ENCODE data around the gene GNG3.
"Not testable (repeated sequence)": the region's sequence is repeated elsewhere in the genome, so short reads cannot be mapped to it uniquely, and the experiment has no call there.

GNG3 gene

GRCh38 chr11:62677714-62678113, 29.8 kb upstream of the GNG3 start:
- Mint-ChIP-seq H3K4me1 (peaks cover 51% of the 10 kb centered on the region), H3K27ac (peak overlapping the region; percentile 96), H3K4me3 (peak overlapping the region; percentile 81), H3K27me3 (no peaks in the 10 kb centered on the region), H3K36me3 (peaks cover 29% of the 10 kb centered on the region), H3K9me3 (no peaks in the 10 kb centered on the region)
- no peak for ATAC-seq

DNA sequence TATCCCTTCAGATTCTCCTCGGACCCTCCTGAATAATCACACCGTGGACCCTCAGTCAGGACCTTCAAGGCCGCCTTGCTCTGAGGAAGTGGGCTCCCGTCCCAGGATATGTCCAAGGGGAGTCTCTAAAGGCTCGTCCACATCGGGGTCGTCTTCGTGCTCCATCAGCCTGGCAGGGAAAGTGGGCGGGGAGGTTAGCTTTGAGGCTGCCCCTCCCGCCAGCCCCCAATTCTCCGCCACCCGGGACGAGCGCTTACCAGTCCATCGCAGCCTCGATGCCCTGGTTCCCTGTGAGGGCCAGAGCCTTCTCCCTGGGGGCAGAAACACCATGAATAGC, 29.1 kb upstream of the GNG3 start:
- Mint-ChIP-seq H3K27me3 (no peaks in the 10 kb centered on the region), H3K4me1 (peaks cover 47% of the 10 kb centered on the region), H3K4me3 (peak overlapping the region; percentile 81), H3K9me3 (no peaks in the 10 kb centered on the region), H3K27ac (peak overlapping the region; percentile 96), H3K36me3 (peaks cover 29% of the 10 kb centered on the region)
- peak; percentile 3 for ATAC-seq

GRCh38 chr11:62678770-62679696, 28.4 kb upstream of the GNG3 start, which contains the start of gene UBXN1:
TSS of gene UBXN1 (minus strand) at chr11:62679073. CDS start at chr11:62678923, 150 bp downstream.
- H3K27me3 Mint-ChIP-seq: no peaks in the 10 kb centered on the region
- peak; percentile 90 for ATAC-seq
- peaks cover 47% of the 10 kb centered on the region for H3K4me1 Mint-ChIP-seq
- H3K36me3 Mint-ChIP-seq: peaks cover 29% of the 10 kb centered on the region
- peak within 1 kb of the TSS; percentile 96 for H3K27ac Mint-ChIP-seq
- no peaks in the 10 kb centered on the region for H3K9me3 Mint-ChIP-seq
- H3K4me3 Mint-ChIP-seq: peak within 1 kb of the TSS; percentile 81

GRCh38 chr11:62680825-62681240, 26.6 kb upstream of the GNG3 start:
- no peak overlapping the region for H3K4me3 Mint-ChIP-seq

GRCh38 chr11:62682518-62682917, 25.0 kb upstream of the GNG3 start:
- H3K4me1 Mint-ChIP-seq: peaks cover 25% of the 10 kb centered on the region
- ATAC-seq: no peak
- H3K9me3 Mint-ChIP-seq: no peaks in the 10 kb centered on the region
- H3K27ac Mint-ChIP-seq: no peak overlapping the region
- H3K4me3 Mint-ChIP-seq: no peak overlapping the region
- peaks cover 7% of the 10 kb centered on the region for H3K36me3 Mint-ChIP-seq
- no peaks in the 10 kb centered on the region for H3K27me3 Mint-ChIP-seq

More at GRCh38 chr11:62680825-62681240, 26.6 kb upstream of the GNG3 start:
- Mint-ChIP-seq H3K27ac (peak overlapping the region; percentile 71), H3K9me3 (no peaks in the 10 kb centered on the region), H3K4me1 (peaks cover 40% of the 10 kb centered on the region), H3K27me3 (no peaks in the 10 kb centered on the region), H3K36me3 (peaks cover 23% of the 10 kb centered on the region)
- peak; percentile 82 for ATAC-seq

DNA sequence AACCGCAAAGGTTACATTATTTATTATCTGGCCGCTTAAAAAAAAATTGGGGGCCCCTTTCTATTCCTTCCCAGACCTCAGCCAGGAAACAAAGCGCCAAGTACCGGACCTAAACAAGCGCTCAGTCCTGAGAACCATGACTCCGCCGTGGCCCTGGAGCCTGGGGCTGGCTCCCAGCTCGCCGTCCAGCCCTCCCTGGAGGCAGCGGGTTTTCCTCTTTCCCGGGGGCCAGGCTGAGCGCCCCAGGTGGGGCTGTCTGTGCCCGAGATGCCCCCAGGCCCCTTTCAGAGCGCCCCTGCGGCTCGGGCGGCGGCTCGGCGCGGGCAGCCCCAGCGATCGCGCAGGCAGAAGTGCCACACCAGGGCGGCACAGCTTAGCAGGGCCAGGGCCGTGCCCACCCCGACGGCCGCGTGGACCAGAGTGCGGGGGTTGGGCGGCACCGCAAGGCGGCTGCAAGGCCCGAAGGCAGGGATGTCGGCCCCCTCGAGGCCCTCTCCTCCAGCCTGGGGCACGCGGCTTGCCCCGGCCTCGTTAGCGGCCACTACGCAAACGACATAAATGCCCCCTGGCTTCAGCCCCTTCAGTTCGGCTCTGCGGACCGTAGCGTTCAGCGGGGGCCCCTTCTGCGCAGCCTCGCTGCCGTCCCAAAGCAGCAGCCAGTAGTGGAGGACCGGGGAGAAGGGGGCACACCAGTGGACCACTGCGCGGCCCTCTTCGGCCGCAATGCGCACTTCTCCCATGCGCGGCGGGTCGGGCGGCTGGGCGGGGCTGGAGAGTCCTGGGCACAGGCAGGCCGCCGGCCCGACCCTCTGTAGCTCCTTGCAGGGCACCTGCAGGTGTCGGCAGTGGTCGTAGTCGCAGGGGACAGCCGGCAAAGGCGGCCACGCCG, 19.7 kb upstream of the GNG3 start:
- H3K27ac Mint-ChIP-seq: no peak overlapping the region
- H3K9me3 Mint-ChIP-seq: no peaks in the 10 kb centered on the region
- H3K36me3 Mint-ChIP-seq: peaks cover 23% of the 10 kb centered on the region
- H3K4me3 Mint-ChIP-seq: no peak overlapping the region
- ATAC-seq: peak; percentile 27
- H3K4me1 Mint-ChIP-seq: no peaks in the 10 kb centered on the region
- H3K27me3 Mint-ChIP-seq: peaks cover 9% of the 10 kb centered on the region

DNA sequence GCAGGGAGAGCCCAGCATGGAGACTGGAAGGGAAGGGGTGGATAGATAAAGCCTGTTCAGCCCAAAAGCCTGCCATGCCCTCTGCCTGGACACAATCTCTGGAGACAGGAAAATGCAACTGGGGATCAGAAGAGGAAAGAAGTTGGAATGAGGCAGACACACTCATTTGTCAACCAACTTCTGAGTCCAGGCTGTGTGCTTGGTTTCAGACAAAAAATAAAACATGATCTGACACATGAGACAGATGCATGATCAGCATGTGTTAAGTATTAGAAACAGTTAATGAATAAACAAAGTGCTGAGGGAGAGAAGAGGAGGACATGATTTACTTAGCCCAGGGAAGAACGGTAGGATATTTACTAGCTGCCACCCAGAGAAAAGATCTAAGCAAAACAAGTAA, 19.0 kb upstream of the GNG3 start:
- no peak for ATAC-seq
- peaks cover 27% of the 10 kb centered on the region for H3K36me3 Mint-ChIP-seq
- H3K9me3 Mint-ChIP-seq: no peaks in the 10 kb centered on the region
- H3K27me3 Mint-ChIP-seq: peaks cover 9% of the 10 kb centered on the region
- H3K27ac Mint-ChIP-seq: no peak overlapping the region
- no peaks in the 10 kb centered on the region for H3K4me1 Mint-ChIP-seq
- no peak overlapping the region for H3K4me3 Mint-ChIP-seq

GRCh38 chr11:62689421-62690183, 17.9 kb upstream of the GNG3 start, which contains the start of gene LRRN4CL:
TSS of gene LRRN4CL (minus strand) at chr11:62689530. CDS start at chr11:62688508, 1,022 bp downstream.
- H3K27ac Mint-ChIP-seq: no peak within 1 kb of the TSS
- H3K4me1 Mint-ChIP-seq: peaks cover 3% of the 10 kb centered on the region
- H3K4me3 Mint-ChIP-seq: no peak within 1 kb of the TSS
- ATAC-seq: no peak
- peaks cover 9% of the 10 kb centered on the region for H3K27me3 Mint-ChIP-seq
- no peaks in the 10 kb centered on the region for H3K9me3 Mint-ChIP-seq
- H3K36me3 Mint-ChIP-seq: peaks cover 30% of the 10 kb centered on the region

DNA sequence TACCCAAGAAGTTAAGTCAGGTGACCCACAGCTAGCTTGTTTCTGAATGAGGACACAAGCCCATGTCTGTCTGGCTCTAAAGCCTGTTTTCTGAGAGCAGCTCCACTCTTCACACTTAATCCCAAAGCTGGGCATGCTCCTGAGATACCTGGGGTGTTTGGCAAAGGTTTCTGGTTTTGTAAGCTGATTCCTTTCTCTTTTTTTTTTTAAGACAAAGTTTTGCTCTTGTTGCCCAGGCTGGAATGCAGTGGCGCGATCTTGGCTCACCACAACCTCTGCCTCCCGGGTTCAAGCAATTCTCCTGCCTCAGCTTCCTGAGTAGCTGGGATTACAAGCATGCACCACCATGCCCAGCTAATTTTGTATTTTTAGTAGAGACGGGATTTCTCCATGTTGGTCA, 13.9 kb upstream of the GNG3 start:
- H3K4me1 Mint-ChIP-seq, H3K27ac Mint-ChIP-seq, H3K4me3 Mint-ChIP-seq, H3K9me3 Mint-ChIP-seq, H3K27me3 Mint-ChIP-seq, ATAC-seq: not testable (repeated sequence)
- H3K36me3 Mint-ChIP-seq: peaks cover 34% of the 10 kb centered on the region

GRCh38 chr11:62694455-62695167, 12.9 kb upstream of the GNG3 start:
- peak overlapping the region; percentile 56 for H3K27ac Mint-ChIP-seq
- no peaks in the 10 kb centered on the region for H3K9me3 Mint-ChIP-seq
- ATAC-seq: peak; percentile 76
- H3K36me3 Mint-ChIP-seq: peaks cover 33% of the 10 kb centered on the region
- no peak overlapping the region for H3K4me3 Mint-ChIP-seq
- H3K27me3 Mint-ChIP-seq: no peaks in the 10 kb centered on the region
- H3K4me1 Mint-ChIP-seq: peaks cover 10% of the 10 kb centered on the region

- no peak overlapping the region for H3K27ac Mint-ChIP-seq
- H3K4me3 Mint-ChIP-seq: no peak overlapping the region
- H3K4me1 Mint-ChIP-seq: peaks cover 28% of the 10 kb centered on the region
- no peaks in the 10 kb centered on the region for H3K9me3 Mint-ChIP-seq
- no peak for ATAC-seq
- H3K27me3 Mint-ChIP-seq: no peaks in the 10 kb centered on the region
- peaks cover 16% of the 10 kb centered on the region for H3K36me3 Mint-ChIP-seq
These were observed 5.2 kb upstream of the GNG3 start for GRCh38 chr11:62702246-62702645.

- Mint-ChIP-seq H3K36me3 (peaks cover 16% of the 10 kb centered on the region), H3K4me1 (peaks cover 45% of the 10 kb centered on the region)
- not testable (repeated sequence) for ATAC-seq, H3K4me3 Mint-ChIP-seq, H3K27ac Mint-ChIP-seq, H3K27me3 Mint-ChIP-seq, H3K9me3 Mint-ChIP-seq
These were observed 3.6 kb upstream of the GNG3 start for GRCh38 chr11:62703921-62704320.

- Mint-ChIP-seq H3K4me3 (peak overlapping the region; percentile 98), H3K9me3 (no peaks in the 10 kb centered on the region), H3K36me3 (peaks cover 21% of the 10 kb centered on the region), H3K27me3 (no peaks in the 10 kb centered on the region), H3K27ac (peak overlapping the region; percentile 86), H3K4me1 (peaks cover 54% of the 10 kb centered on the region)
- no peak for ATAC-seq
These were observed 2.1 kb upstream of the GNG3 start for GRCh38 chr11:62705413-62705812.
